GM18508 (cell line): ENCODE data around the gene PHACTR3.
"Not testable (repeated sequence)": the region's sequence is repeated elsewhere in the genome, so short reads cannot be mapped to it uniquely, and the experiment has no call there.

Experiments used
- ATAC-seq: cut with Tn5 transposase; IDR thresholded peaks from one replicate; pipeline ENCODE4 v1.9.1; 2021; ENCODE audit warnings: moderate number of reproducible peaks; ENCODE audit not compliant: insufficient read depth, unreplicated experiment

PHACTR3 gene

GRCh38 chr20:59616306-59616705 lies 12.0 kb downstream of the PHACTR3 start:
- no peak for ATAC-seq

GRCh38 chr20:59617221-59617620 lies 12.9 kb downstream of the PHACTR3 start:
- ATAC-seq, result no peak

- ATAC-seq, result no peak
These were observed 13.8 kb downstream of the PHACTR3 start for GRCh38 chr20:59618131-59618530.

- ATAC-seq, result not testable (repeated sequence)
These were observed 14.2 kb downstream of the PHACTR3 start for GRCh38 chr20:59618585-59618984.

GRCh38 chr20:59620860-59621505 lies 16.6 kb downstream of the PHACTR3 start:
- ATAC-seq, result no peak

GRCh38 chr20:59622496-59622895 lies 18.2 kb downstream of the PHACTR3 start:
- no peak for ATAC-seq

GRCh38 chr20:59623133-59623532 lies 18.8 kb downstream of the PHACTR3 start:
- ATAC-seq, result no peak

- no peak for ATAC-seq
These were observed 19.2 kb downstream of the PHACTR3 start for GRCh38 chr20:59623583-59623982.

GRCh38 chr20:59624401-59624800 lies 20.1 kb downstream of the PHACTR3 start:
- ATAC-seq, result no peak

- no peak for ATAC-seq
These were observed 21.0 kb downstream of the PHACTR3 start for GRCh38 chr20:59625214-59625922.

- no peak for ATAC-seq
These were observed 23.0 kb downstream of the PHACTR3 start for GRCh38 chr20:59627298-59627697.

GRCh38 chr20:59628171-59628570 lies 23.8 kb downstream of the PHACTR3 start:
- ATAC-seq, result no peak

GRCh38 chr20:59629141-59630045 lies 25.1 kb downstream of the PHACTR3 start:
- no peak for ATAC-seq

- no peak for ATAC-seq
These were observed 26.2 kb downstream of the PHACTR3 start for GRCh38 chr20:59630526-59630925.

GRCh38 chr20:59631751-59632540 lies 27.6 kb downstream of the PHACTR3 start:
- ATAC-seq, result no peak

GRCh38 chr20:59632541-59633113 lies 28.3 kb downstream of the PHACTR3 start:
- no peak for ATAC-seq

GRCh38 chr20:59633656-59634251 lies 29.4 kb downstream of the PHACTR3 start:
- ATAC-seq, result no peak

- ATAC-seq, result no peak
These were observed 30.2 kb downstream of the PHACTR3 start for GRCh38 chr20:59634435-59635005.

- ATAC-seq, result no peak
These were observed 32.5 kb downstream of the PHACTR3 start for GRCh38 chr20:59636766-59637370.
